DOHH2 (cell line): ENCODE results near the gene ATP2B2.

Experiments used
- H3F3A ChIP-seq: fragments of 200-600 bp; sonication (generic), shearing (Covaris generic); 2 replicates; pipeline ENCODE4 v1.6.0; 2016; ENCODE audit warnings: antibody characterized with exemption, mild to moderate bottlenecking; ENCODE audit not compliant: control insufficient read depth, insufficient read depth
- H3K27ac ChIP-seq: fragments of 200-600 bp; sonication (generic); 2 replicates; pipeline ENCODE4 v1.5.1; 2014; ENCODE audit warnings: low read depth, mild to moderate bottlenecking, low read length, moderate library complexity
- H3K27me3 ChIP-seq: fragments of 200-600 bp; sonication (generic); 2 replicates; pipeline ENCODE4 v1.6.1; 2014; ENCODE audit warnings: mild to moderate bottlenecking, low read length, mixed read lengths; ENCODE audit not compliant: control insufficient read depth
- H3K36me3 ChIP-seq: fragments of 200-600 bp; sonication (generic); 2 replicates; pipeline ENCODE4 v1.6.1; 2014; ENCODE audit warnings: mild to moderate bottlenecking, low read length, moderate library complexity, mixed read lengths; ENCODE audit not compliant: control insufficient read depth
- H3K4me1 ChIP-seq: fragments of 200-600 bp; sonication (generic); 2 replicates; pipeline ENCODE4 v1.6.1; 2014; ENCODE audit warnings: mild to moderate bottlenecking, low read length, mixed read lengths; ENCODE audit not compliant: control insufficient read depth
- H3K4me2 ChIP-seq: fragments of 200-600 bp; sonication (generic); 2 replicates; pipeline ENCODE4 v1.6.0; 2014; ENCODE audit warnings: mild to moderate bottlenecking, low read length, moderate library complexity
- H3K4me3 ChIP-seq: fragments of 200-600 bp; sonication (generic); 2 replicates; pipeline ENCODE4 v1.5.1; 2014; ENCODE audit warnings: mild to moderate bottlenecking, low read length, mixed read lengths
- H3K79me2 ChIP-seq: fragments of 200-600 bp; sonication (generic); 2 replicates; pipeline ENCODE4 v1.6.1; 2014; ENCODE audit warnings: mild to moderate bottlenecking, low read length, mixed read lengths; ENCODE audit not compliant: control insufficient read depth
- H3K9me2 ChIP-seq: fragments of 200-600 bp; sonication (generic); replicated peaks from 2 replicates; pipeline ENCODE4 v1.6.1; 2014; ENCODE audit warnings: mild to moderate bottlenecking, low read length, mixed read lengths; ENCODE audit not compliant: control insufficient read depth
- H3K9me3 ChIP-seq: fragments of 200-600 bp; sonication (generic); 2 replicates; pipeline ENCODE4 v1.6.1; 2014; ENCODE audit warnings: antibody characterized with exemption, low read length, mixed read lengths; ENCODE audit not compliant: control insufficient read depth, insufficient read depth
- H4K20me1 ChIP-seq: fragments of 200-600 bp; sonication (generic); 2 replicates; pipeline ENCODE4 v1.6.0; 2014; ENCODE audit warnings: low read depth, mild to moderate bottlenecking, antibody characterized with exemption, low read length, moderate library complexity; ENCODE audit not compliant: control insufficient read depth, insufficient read depth
- EZH2phosphoT487 ChIP-seq: fragments of 200-600 bp; sonication (generic); IDR thresholded peaks from 2 replicates; pipeline ENCODE4 v1.6.1; 2017; ENCODE audit warnings: borderline replicate concordance, mild to moderate bottlenecking, antibody characterized with exemption, low read length, moderate library complexity, mixed read lengths
- TF ChIP-seq, protein P1 (sequence below): fragments of 200-600 bp; sonication (generic); IDR thresholded peaks from one replicate; pipeline ENCODE4 v1.5.1; 2014; ENCODE audit warnings: antibody characterized with exemption, mild to moderate bottlenecking, low read depth, low read length; ENCODE audit not compliant: poor library complexity, severe bottlenecking

ATP2B2 gene

DNA sequence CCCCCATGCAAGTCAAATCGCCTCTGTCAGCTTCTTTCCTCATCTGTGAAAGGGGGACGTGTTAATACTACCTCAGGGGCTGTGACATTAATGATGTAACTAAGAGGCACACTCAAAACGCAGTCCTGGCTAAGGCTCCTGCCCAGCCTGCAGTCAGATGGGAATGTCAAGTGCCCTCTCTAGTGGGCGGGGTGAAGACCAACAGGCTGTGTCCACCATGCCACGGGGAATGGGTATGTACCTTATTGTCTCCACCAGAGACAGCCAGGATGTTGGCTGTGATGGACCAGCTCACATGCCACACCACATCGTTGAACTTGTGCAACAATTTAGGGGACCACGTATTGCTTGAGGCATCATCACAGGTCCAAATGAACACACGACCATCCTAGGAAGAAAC is 201.6 kb downstream of the ATP2B2 start:
- Histone ChIP-seq H3K9me2 (no peaks in the 10 kb centered on the region), H3K27ac (no peak overlapping the region), H3K4me3 (no peak overlapping the region), H3K4me2 (no peak overlapping the region), H3K9me3 (no peaks in the 10 kb centered on the region), H3K79me2 (peaks cover 9% of the 10 kb centered on the region; the same call in 1 of the 2 replicates), H3K36me3 (peaks cover 81% of the 10 kb centered on the region), H3K27me3 (no peaks in the 10 kb centered on the region), H4K20me1 (no peaks in the 10 kb centered on the region), H3F3A (peaks cover 9% of the 10 kb centered on the region; the same call in 1 of the 2 replicates), H3K4me1 (peaks cover 7% of the 10 kb centered on the region)
- TF ChIP-seq, protein P1, sequence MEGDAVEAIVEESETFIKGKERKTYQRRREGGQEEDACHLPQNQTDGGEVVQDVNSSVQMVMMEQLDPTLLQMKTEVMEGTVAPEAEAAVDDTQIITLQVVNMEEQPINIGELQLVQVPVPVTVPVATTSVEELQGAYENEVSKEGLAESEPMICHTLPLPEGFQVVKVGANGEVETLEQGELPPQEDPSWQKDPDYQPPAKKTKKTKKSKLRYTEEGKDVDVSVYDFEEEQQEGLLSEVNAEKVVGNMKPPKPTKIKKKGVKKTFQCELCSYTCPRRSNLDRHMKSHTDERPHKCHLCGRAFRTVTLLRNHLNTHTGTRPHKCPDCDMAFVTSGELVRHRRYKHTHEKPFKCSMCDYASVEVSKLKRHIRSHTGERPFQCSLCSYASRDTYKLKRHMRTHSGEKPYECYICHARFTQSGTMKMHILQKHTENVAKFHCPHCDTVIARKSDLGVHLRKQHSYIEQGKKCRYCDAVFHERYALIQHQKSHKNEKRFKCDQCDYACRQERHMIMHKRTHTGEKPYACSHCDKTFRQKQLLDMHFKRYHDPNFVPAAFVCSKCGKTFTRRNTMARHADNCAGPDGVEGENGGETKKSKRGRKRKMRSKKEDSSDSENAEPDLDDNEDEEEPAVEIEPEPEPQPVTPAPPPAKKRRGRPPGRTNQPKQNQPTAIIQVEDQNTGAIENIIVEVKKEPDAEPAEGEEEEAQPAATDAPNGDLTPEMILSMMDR = no peak
- TF ChIP-seq EZH2phosphoT487 = no peak

DNA sequence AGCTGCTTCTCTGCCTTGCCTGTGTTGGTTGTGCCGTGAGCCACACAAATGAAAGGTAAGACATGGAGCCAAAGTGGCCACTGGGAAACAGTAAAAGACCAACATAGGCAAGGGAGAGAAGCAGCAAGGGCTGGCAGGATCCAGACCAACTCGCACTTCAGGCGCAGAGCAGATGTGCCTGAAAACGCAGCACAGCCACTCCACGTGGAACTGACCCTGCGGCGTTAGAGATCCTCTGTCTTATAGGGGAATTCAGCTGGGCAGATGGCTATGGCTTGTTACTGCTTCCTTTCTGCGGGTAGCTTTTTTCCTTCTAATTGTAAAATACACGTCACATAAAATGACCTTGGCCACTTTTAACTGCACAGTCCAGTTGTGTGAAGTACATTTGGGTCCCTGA is 202.3 kb downstream of the ATP2B2 start:
- peaks cover 78% of the 10 kb centered on the region for H3K36me3 ChIP-seq
- H4K20me1 ChIP-seq = no peaks in the 10 kb centered on the region
- H3F3A ChIP-seq = peaks cover 7% of the 10 kb centered on the region; the same call in 1 of the 2 replicates

DNA sequence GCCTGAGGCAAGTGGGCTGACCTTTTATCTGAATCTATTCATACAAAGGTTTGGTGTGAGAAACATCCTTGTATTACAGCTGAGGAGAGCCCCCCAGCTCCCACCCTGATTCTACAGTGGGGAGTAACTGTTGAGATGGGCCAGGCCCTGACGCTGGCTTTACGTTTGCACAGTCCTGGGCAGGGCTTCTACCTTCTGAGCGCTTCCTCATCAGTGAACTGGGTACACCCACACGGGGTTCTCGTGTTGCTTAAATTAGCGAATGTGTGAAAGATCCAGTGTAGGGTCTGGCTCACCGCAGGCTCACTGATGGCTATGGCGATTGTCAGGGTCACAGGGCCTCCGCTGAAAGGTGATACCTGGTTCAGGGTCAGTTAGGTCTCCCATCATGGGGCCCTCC is 205.3 kb downstream of the ATP2B2 start:
- Histone ChIP-seq H3K36me3 (peaks cover 71% of the 10 kb centered on the region), H3K4me2 (no peak overlapping the region)

More for the DNA sequence above, 202.3 kb downstream of the ATP2B2 start:
- H3K9me2 ChIP-seq = no peaks in the 10 kb centered on the region
- peaks cover 9% of the 10 kb centered on the region; the same call in 1 of the 2 replicates for H3K79me2 ChIP-seq
- TF ChIP-seq EZH2phosphoT487 = no peak
- TF ChIP-seq, protein P1 = no peak
- H3K27ac ChIP-seq = no peak overlapping the region
- no peak overlapping the region for H3K4me2 ChIP-seq
- no peaks in the 10 kb centered on the region for H3K27me3 ChIP-seq
- no peaks in the 10 kb centered on the region for H3K9me3 ChIP-seq
- H3K4me1 ChIP-seq = peaks cover 7% of the 10 kb centered on the region
- no peak overlapping the region for H3K4me3 ChIP-seq

More for the DNA sequence above, 205.3 kb downstream of the ATP2B2 start:
- Histone ChIP-seq H3K27me3 (no peaks in the 10 kb centered on the region), H3K4me3 (no peak overlapping the region), H4K20me1 (no peaks in the 10 kb centered on the region), H3K79me2 (peaks cover 9% of the 10 kb centered on the region), H3K9me2 (no peaks in the 10 kb centered on the region), H3K4me1 (peaks cover 4% of the 10 kb centered on the region), H3K9me3 (no peaks in the 10 kb centered on the region), H3F3A (peaks cover 2% of the 10 kb centered on the region), H3K27ac (no peak overlapping the region)
- no peak for TF ChIP-seq EZH2phosphoT487
- TF ChIP-seq, protein P1 = no peak
